Heart right ventricle (tissue), 16 donors: ENCODE results near the gene DGCR2. TPM values are rescaled to one million over a fixed set of nuclear protein-coding genes. Genes with fewer than 3 reads are reported as not detected.

Experiments used
- ATAC-seq, 8 donors: fragments of 200-7000 bp; cut with Tn5 transposase; one replicate each; pipeline ENCODE4 v1.9.1; 2020; ENCODE audit warnings: mild to moderate bottlenecking in 8 of 8, moderate library complexity in 8 of 8, moderate number of reproducible peaks in 1 of 8
- DNase-seq, 2 donors: peaks; one replicate each; pipeline ENCODE4 v3.0.0-alpha.2; 2020
- H3K27ac ChIP-seq, 10 donors: fragments of 200-600 bp; sonication (generic) in 2 of 10; one replicate each; pipeline versions ENCODE4 v1.5.0 to v1.8.0; 2020 to 2022; ENCODE audit warnings: mild to moderate bottlenecking in 3 of 10
- H3K27me3 ChIP-seq, 7 donors: fragments of 200-600 bp; one replicate each; pipeline ENCODE4 v1.8.0; 2021 to 2022; ENCODE audit warnings: mild to moderate bottlenecking in 2 of 7
- H3K36me3 ChIP-seq, 9 donors: fragments of 200-600 bp; sonication (generic) in 1 of 9; one replicate each; pipeline versions ENCODE4 v1.5.0 to v1.8.0; 2020 to 2022; ENCODE audit warnings: mild to moderate bottlenecking in 2 of 9
- H3K4me1 ChIP-seq, 9 donors: fragments of 200-600 bp; sonication (generic) in 1 of 9; one replicate each; pipeline versions ENCODE4 v1.5.0 to v1.8.0; 2020 to 2022; ENCODE audit warnings: mild to moderate bottlenecking in 4 of 9
- H3K4me3 ChIP-seq, 10 donors: fragments of 200-600 bp; sonication (generic) in 2 of 10; one replicate each; pipeline versions ENCODE4 v1.5.0 to v1.8.0; 2020 to 2022; ENCODE audit warnings: mild to moderate bottlenecking in 7 of 10, moderate library complexity in 2 of 10
- H3K9me3 ChIP-seq, 11 donors: fragments of 200-600 bp in 10 of 11; sonication (generic) in 2 of 11; one replicate each; pipeline versions ENCODE4 v1.5.0 to v1.8.0; 2013 to 2022; ENCODE audit warnings: mild to moderate bottlenecking in 2 of 11, control low read depth in 1 of 11, moderate library complexity in 1 of 11
- WGBS, 2 donors: extraction: QIAGEN DNeasy Blood & Tissue Kit; methylation state at CpG; one replicate each; pipeline ENCODE4 v1.1.7; 2013; ENCODE audit warnings: inconsistent platforms in 1 of 2; 5-methylcytosine and 5-hydroxymethylcytosine counted together
- intact Hi-C, 10 donors: fragments of 100-400 bp; cut with DNase I; formaldehyde crosslinking; loops; one replicate each; pipeline versions ENCODE4 v1.11.1 to v1.14.2; 2022
- polyA plus RNA-seq, 2 donors: library from polyadenylated mRNA; stranded (reverse); fragments of 200-250 nt; gene quantifications; one replicate each; pipeline ENCODE4 v1.2.3, GENCODE V29; 2013
- total RNA-seq, 10 donors: library from RNA; stranded (reverse); fragmentation: NEBNext Ultra II Directional in 3 of 10; extraction: Animal tissue kit (Norgen Biotek cat#: 25700) in 3 of 10; gene quantifications; one replicate each; pipeline versions ENCODE4 v1.2.1 to v1.2.4, GENCODE V29; 2021 to 2023
- TF ChIP-seq, protein P1 (sequence below), 9 donors: fragments of 200-600 bp; sonication (generic) in 2 of 9; IDR thresholded peaks; one replicate each; pipeline versions ENCODE4 v1.5.0 to v1.8.0; 2021 to 2022; ENCODE audit warnings: antibody characterized with exemption in 9 of 9, mild to moderate bottlenecking in 5 of 9, moderate library complexity in 1 of 9
- donor health status: Arrhythmogenic right ventricular cardiomyopathy.
- donor health status: ischemic (EF 13 %, LVEDD 7.1; RV severe dilation, severe dysfunction).
- donor health status: healthy with polysubstance abuse.
- donor health status: DM: no; HTN: yes; CAD: no.
- donor health status: DM: no; HTN: no; CAD: no.
- donor health status: ischemic (EF 25% LVEDD 6.9; RV normal size, moderate dysfunction).
- donor health status: ischemic (EF 25% LVEDD 5.7; RV mildly dilated, moderate dysfunction).
- donor health status: healthy.
- donor health status: DM: yes; HTN: yes; CAD: no.
- donor health status: Ischemic cardiomyopathy.
- donor health status: ischemic (EF 35%, LVEDD 5.7; RV mildly dilated, moderate dysfunction).
- donor health status: nonischemic (EF 11% LVEDD 7.7; RV severe dilation, severe dysfunction).
- donor health status: DM: yes; HTN: yes; CAD: no.
- donor health status: PGD.
- donor health status: ischemic (EF 29% LVEDD 5.4; RV normal size, mild dysfunction).
- donor health status: nonischemic (EF 23%, LVEDD 6.1; RV moderate dilation, normal function).

The DGCR2 gene
- total and polyA plus RNA-seq, 12 donors, result 17.0 to 58.0 (median 39.1) TPM

GRCh38 chr22:19133561-19133960, 11.3 kb upstream of the DGCR2 start:
- peaks cover 0 to 70% (median 45%) of the 10 kb centered on the region in 9 donors for H3K36me3 ChIP-seq
- TF ChIP-seq, protein P1, sequence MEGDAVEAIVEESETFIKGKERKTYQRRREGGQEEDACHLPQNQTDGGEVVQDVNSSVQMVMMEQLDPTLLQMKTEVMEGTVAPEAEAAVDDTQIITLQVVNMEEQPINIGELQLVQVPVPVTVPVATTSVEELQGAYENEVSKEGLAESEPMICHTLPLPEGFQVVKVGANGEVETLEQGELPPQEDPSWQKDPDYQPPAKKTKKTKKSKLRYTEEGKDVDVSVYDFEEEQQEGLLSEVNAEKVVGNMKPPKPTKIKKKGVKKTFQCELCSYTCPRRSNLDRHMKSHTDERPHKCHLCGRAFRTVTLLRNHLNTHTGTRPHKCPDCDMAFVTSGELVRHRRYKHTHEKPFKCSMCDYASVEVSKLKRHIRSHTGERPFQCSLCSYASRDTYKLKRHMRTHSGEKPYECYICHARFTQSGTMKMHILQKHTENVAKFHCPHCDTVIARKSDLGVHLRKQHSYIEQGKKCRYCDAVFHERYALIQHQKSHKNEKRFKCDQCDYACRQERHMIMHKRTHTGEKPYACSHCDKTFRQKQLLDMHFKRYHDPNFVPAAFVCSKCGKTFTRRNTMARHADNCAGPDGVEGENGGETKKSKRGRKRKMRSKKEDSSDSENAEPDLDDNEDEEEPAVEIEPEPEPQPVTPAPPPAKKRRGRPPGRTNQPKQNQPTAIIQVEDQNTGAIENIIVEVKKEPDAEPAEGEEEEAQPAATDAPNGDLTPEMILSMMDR (IDR thresholded peaks at IDR 0.05), result no peak

GRCh38 chr22:19132693-19133400, 10.6 kb upstream of the DGCR2 start:
- DNase-seq (no peak), ATAC-seq (no peak)
- H3K36me3 ChIP-seq, result peaks cover 0 to 63% (median 38%) of the 10 kb centered on the region in 9 donors
- no peaks in the 10 kb centered on the region for H3K4me1 ChIP-seq
- H3K4me3 ChIP-seq, result no peak overlapping the region
- no peaks in the 10 kb centered on the region for H3K27me3 ChIP-seq
- no peaks in the 10 kb centered on the region for H3K9me3 ChIP-seq
- WGBS, 2 donors, result 83 to 86% methylated on average over 9 of the region's 9 CpGs
- no peak overlapping the region for H3K27ac ChIP-seq
- TF ChIP-seq, protein P1 (IDR thresholded peaks at IDR 0.05), result no peak
- intact Hi-C loops, result no loop called here

More at GRCh38 chr22:19133561-19133960, 11.3 kb upstream of the DGCR2 start:
- ATAC-seq (no peak), DNase-seq (no peak)
- intact Hi-C loops, result no loop called here
- H3K4me1 ChIP-seq, result no peaks in the 10 kb centered on the region
- no peaks in the 10 kb centered on the region for H3K27me3 ChIP-seq
- no peaks in the 10 kb centered on the region for H3K9me3 ChIP-seq
- 96 to 97% methylated on average over 13 of the region's 13 CpGs for WGBS, 2 donors
- no peak overlapping the region for H3K4me3 ChIP-seq
- no peak overlapping the region for H3K27ac ChIP-seq

DNA sequence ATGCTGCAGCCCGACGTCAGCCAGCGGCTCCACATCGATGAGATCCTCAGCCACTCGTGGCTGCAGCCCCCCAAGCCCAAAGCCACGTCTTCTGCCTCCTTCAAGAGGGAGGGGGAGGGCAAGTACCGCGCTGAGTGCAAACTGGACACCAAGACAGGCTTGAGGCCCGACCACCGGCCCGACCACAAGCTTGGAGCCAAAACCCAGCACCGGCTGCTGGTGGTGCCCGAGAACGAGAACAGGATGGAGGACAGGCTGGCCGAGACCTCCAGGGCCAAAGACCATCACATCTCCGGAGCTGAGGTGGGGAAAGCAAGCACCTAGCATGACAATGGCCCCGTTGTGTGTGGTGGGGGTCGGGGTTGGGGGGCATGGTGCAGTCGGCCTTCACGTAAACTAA, 9.9 kb upstream of the DGCR2 start:
- 94 to 96% methylated on average over 20 of the region's 20 CpGs for WGBS, 2 donors
- H3K9me3 ChIP-seq, result no peaks in the 10 kb centered on the region
- TF ChIP-seq, protein P1 (IDR thresholded peaks at IDR 0.05), result no peak
- no peak overlapping the region for H3K27ac ChIP-seq
- no peaks in the 10 kb centered on the region for H3K4me1 ChIP-seq
- ATAC-seq (no peak), DNase-seq (no peak)
- H3K4me3 ChIP-seq, result no peak overlapping the region
- H3K27me3 ChIP-seq, result no peaks in the 10 kb centered on the region
- peaks cover 0 to 56% (median 33%) of the 10 kb centered on the region in 9 donors for H3K36me3 ChIP-seq
- intact Hi-C loops, result no loop called here

DNA sequence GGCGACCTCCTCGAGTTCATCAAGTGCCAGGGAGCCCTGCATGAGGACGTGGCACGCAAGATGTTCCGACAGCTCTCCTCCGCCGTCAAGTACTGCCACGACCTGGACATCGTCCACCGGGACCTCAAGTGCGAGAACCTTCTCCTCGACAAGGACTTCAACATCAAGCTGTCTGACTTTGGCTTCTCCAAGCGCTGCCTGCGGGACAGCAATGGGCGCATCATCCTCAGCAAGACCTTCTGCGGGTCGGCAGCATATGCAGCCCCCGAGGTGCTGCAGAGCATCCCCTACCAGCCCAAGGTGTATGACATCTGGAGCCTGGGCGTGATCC, 9.4 kb upstream of the DGCR2 start:
- H3K36me3 ChIP-seq, result peaks cover 0 to 51% (median 28%) of the 10 kb centered on the region in 9 donors

More for the DNA sequence above, 9.4 kb upstream of the DGCR2 start:
- ATAC-seq (no peak), DNase-seq (peak in 1 of 2 donors; percentile 3)
- H3K4me1 ChIP-seq, result no peaks in the 10 kb centered on the region
- intact Hi-C loops, result no loop called here
- TF ChIP-seq, protein P1 (IDR thresholded peaks at IDR 0.05), result no peak
- H3K4me3 ChIP-seq, result no peak overlapping the region
- 96 to 97% methylated on average over 19 of the region's 19 CpGs for WGBS, 2 donors
- no peaks in the 10 kb centered on the region for H3K9me3 ChIP-seq
- no peaks in the 10 kb centered on the region for H3K27me3 ChIP-seq
- H3K27ac ChIP-seq, result no peak overlapping the region
